ENCODE measurements around the gene MRTFB. TPM values are rescaled to one million over a fixed set of nuclear protein-coding genes. Genes with fewer than 3 reads are reported as not detected.

Gene MRTFB
- total and polyA plus RNA-seq, 2 experiments from 2014 or later: 13.9 to 22.2 TPM

DNA sequence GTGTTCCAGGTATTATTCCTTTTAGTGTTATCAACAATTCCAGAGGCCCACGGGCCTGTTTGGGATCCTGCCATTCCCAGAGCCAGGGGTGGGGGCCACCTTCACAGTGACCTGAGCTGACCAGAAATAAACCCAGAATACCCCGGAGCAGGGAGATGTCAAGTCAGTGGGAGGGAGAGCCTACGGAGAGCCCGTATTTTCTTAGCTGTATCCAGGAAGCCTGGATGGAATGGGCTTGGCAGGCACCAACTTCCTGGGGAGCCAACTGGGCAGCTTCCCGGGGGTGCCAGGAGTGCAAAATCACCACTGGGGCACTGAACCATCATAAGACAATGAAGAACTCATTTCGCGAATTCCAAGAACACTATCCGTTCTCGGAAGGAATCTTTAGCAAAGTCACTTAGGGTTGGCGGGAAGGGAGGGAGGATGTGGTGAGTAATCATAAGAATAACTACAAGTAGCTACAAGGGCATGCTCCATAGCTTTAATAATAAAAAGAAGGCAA is 13.2 kb upstream of the MRTFB start:
- Mint-ChIP-seq H3K4me1 (no peaks in the 10 kb centered on the region), H3K4me3 (no peak overlapping the region), H3K36me3 (ENCODE audit: low read depth) (peaks cover 3% of the 10 kb centered on the region; the same call in 1 of the 3 replicates), H3K27ac (no peak overlapping the region), H3K27me3 (ENCODE audit: insufficient read depth, low read depth, poor library complexity) (no peaks in the 10 kb centered on the region), H3K9me3 (peaks cover 10% of the 10 kb centered on the region)
- Histone ChIP-seq H3K27ac (ENCODE audit: low read depth) (no peak overlapping the region), H3K4me3 (no peak overlapping the region), H4K20me1 (replicated peaks; ENCODE audit: insufficient read depth) (no peaks in the 10 kb centered on the region), H3K4me2 (no peak overlapping the region), H3K27me3 (ENCODE audit: insufficient read depth) (no peaks in the 10 kb centered on the region), H3K4me1 (ENCODE audit: insufficient read depth) (no peaks in the 10 kb centered on the region), H3K9me2 (ENCODE audit: insufficient read depth) (no peaks in the 10 kb centered on the region), H3K79me2 (replicated peaks; ENCODE audit: insufficient read depth) (no peaks in the 10 kb centered on the region), H3F3A (replicated peaks; ENCODE audit: low read depth) (no peaks in the 10 kb centered on the region), H2AFZ (no peak overlapping the region), H3K36me3 (ENCODE audit: insufficient read depth) (no peaks in the 10 kb centered on the region)
- ATAC-seq: no peak
- no peak for DNase-seq (ENCODE audit: low spot score)
- TF ChIP-seq ZNF114 (CRISPR knock-in tag; IDR thresholded peaks at IDR 0.05) (no peak), POLR2AphosphoS5 (IDR thresholded peaks at IDR 0.05; ENCODE audit: low read depth) (no peak), CREB1 (CRISPR knock-in tag; IDR thresholded peaks at IDR 0.05; ENCODE audit: low read depth) (no peak), JUNB (IDR thresholded peaks at IDR 0.05; ENCODE audit: unreplicated experiment) (no peak), EZH2phosphoT487 (IDR thresholded peaks at IDR 0.05; ENCODE audit: unreplicated experiment) (no peak), NANOG (IDR thresholded peaks at IDR 0.05; ENCODE audit: borderline replicate concordance) (no peak), EZH2 (IDR thresholded peaks at IDR 0.05; ENCODE audit: low read depth, unreplicated experiment) (no peak), STAT1 (IDR thresholded peaks at IDR 0.05; ENCODE audit: unreplicated experiment) (no peak), ZNF331 (CRISPR knock-in tag; IDR thresholded peaks at IDR 0.05; ENCODE audit: low read depth) (no peak)
- TF ChIP-seq, protein P1, sequence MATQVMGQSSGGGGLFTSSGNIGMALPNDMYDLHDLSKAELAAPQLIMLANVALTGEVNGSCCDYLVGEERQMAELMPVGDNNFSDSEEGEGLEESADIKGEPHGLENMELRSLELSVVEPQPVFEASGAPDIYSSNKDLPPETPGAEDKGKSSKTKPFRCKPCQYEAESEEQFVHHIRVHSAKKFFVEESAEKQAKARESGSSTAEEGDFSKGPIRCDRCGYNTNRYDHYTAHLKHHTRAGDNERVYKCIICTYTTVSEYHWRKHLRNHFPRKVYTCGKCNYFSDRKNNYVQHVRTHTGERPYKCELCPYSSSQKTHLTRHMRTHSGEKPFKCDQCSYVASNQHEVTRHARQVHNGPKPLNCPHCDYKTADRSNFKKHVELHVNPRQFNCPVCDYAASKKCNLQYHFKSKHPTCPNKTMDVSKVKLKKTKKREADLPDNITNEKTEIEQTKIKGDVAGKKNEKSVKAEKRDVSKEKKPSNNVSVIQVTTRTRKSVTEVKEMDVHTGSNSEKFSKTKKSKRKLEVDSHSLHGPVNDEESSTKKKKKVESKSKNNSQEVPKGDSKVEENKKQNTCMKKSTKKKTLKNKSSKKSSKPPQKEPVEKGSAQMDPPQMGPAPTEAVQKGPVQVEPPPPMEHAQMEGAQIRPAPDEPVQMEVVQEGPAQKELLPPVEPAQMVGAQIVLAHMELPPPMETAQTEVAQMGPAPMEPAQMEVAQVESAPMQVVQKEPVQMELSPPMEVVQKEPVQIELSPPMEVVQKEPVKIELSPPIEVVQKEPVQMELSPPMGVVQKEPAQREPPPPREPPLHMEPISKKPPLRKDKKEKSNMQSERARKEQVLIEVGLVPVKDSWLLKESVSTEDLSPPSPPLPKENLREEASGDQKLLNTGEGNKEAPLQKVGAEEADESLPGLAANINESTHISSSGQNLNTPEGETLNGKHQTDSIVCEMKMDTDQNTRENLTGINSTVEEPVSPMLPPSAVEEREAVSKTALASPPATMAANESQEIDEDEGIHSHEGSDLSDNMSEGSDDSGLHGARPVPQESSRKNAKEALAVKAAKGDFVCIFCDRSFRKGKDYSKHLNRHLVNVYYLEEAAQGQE (IDR thresholded peaks at IDR 0.05; ENCODE audit: unreplicated experiment): no peak
- TF ChIP-seq, protein P2, sequence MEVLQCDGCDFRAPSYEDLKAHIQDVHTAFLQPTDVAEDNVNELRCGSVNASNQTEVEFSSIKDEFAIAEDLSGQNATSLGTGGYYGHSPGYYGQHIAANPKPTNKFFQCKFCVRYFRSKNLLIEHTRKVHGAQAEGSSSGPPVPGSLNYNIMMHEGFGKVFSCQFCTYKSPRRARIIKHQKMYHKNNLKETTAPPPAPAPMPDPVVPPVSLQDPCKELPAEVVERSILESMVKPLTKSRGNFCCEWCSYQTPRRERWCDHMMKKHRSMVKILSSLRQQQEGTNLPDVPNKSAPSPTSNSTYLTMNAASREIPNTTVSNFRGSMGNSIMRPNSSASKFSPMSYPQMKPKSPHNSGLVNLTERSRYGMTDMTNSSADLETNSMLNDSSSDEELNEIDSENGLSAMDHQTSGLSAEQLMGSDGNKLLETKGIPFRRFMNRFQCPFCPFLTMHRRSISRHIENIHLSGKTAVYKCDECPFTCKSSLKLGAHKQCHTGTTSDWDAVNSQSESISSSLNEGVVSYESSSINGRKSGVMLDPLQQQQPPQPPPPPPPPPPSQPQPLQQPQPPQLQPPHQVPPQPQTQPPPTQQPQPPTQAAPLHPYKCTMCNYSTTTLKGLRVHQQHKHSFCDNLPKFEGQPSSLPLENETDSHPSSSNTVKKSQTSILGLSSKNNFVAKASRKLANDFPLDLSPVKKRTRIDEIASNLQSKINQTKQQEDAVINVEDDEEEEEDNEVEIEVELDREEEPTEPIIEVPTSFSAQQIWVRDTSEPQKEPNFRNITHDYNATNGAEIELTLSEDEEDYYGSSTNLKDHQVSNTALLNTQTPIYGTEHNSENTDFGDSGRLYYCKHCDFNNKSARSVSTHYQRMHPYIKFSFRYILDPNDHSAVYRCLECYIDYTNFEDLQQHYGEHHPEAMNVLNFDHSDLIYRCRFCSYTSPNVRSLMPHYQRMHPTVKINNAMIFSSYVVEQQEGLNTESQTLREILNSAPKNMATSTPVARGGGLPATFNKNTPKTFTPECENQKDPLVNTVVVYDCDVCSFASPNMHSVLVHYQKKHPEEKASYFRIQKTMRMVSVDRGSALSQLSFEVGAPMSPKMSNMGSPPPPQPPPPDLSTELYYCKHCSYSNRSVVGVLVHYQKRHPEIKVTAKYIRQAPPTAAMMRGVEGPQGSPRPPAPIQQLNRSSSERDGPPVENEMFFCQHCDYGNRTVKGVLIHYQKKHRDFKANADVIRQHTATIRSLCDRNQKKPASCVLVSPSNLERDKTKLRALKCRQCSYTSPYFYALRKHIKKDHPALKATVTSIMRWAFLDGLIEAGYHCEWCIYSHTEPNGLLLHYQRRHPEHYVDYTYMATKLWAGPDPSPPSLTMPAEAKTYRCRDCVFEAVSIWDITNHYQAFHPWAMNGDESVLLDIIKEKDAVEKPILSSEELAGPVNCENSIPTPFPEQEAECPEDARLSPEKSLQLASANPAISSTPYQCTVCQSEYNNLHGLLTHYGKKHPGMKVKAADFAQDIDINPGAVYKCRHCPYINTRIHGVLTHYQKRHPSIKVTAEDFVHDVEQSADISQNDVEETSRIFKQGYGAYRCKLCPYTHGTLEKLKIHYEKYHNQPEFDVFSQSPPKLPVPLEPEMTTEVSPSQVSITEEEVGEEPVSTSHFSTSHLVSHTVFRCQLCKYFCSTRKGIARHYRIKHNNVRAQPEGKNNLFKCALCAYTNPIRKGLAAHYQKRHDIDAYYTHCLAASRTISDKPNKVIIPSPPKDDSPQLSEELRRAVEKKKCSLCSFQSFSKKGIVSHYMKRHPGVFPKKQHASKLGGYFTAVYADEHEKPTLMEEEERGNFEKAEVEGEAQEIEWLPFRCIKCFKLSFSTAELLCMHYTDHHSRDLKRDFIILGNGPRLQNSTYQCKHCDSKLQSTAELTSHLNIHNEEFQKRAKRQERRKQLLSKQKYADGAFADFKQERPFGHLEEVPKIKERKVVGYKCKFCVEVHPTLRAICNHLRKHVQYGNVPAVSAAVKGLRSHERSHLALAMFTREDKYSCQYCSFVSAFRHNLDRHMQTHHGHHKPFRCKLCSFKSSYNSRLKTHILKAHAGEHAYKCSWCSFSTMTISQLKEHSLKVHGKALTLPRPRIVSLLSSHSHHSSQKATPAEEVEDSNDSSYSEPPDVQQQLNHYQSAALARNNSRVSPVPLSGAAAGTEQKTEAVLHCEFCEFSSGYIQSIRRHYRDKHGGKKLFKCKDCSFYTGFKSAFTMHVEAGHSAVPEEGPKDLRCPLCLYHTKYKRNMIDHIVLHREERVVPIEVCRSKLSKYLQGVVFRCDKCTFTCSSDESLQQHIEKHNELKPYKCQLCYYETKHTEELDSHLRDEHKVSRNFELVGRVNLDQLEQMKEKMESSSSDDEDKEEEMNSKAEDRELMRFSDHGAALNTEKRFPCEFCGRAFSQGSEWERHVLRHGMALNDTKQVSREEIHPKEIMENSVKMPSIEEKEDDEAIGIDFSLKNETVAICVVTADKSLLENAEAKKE (CRISPR knock-in tag; IDR thresholded peaks at IDR 0.05): no peak
- TF ChIP-seq, protein P3, sequence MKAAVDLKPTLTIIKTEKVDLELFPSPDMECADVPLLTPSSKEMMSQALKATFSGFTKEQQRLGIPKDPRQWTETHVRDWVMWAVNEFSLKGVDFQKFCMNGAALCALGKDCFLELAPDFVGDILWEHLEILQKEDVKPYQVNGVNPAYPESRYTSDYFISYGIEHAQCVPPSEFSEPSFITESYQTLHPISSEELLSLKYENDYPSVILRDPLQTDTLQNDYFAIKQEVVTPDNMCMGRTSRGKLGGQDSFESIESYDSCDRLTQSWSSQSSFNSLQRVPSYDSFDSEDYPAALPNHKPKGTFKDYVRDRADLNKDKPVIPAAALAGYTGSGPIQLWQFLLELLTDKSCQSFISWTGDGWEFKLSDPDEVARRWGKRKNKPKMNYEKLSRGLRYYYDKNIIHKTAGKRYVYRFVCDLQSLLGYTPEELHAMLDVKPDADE (IDR thresholded peaks at IDR 0.05): no peak
- TF ChIP-seq, protein P4, sequence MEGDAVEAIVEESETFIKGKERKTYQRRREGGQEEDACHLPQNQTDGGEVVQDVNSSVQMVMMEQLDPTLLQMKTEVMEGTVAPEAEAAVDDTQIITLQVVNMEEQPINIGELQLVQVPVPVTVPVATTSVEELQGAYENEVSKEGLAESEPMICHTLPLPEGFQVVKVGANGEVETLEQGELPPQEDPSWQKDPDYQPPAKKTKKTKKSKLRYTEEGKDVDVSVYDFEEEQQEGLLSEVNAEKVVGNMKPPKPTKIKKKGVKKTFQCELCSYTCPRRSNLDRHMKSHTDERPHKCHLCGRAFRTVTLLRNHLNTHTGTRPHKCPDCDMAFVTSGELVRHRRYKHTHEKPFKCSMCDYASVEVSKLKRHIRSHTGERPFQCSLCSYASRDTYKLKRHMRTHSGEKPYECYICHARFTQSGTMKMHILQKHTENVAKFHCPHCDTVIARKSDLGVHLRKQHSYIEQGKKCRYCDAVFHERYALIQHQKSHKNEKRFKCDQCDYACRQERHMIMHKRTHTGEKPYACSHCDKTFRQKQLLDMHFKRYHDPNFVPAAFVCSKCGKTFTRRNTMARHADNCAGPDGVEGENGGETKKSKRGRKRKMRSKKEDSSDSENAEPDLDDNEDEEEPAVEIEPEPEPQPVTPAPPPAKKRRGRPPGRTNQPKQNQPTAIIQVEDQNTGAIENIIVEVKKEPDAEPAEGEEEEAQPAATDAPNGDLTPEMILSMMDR (conservative IDR thresholded peaks at IDR 0.05; ENCODE audit: low read depth in 2 of 2): no peak
